Heart left ventricle (tissue), 13 donors: ENCODE data around the gene PALM.

Experiments used
- POLR2A ChIP-seq, 2 donors: fragments of 450-650 bp; IDR thresholded peaks; one replicate each; pipeline ENCODE4 v1.6.1; 2017; ENCODE audit warnings: antibody characterized with exemption in 2 of 2, mild to moderate bottlenecking in 2 of 2, moderate library complexity in 2 of 2
- TF ChIP-seq, protein P1 (sequence below), 12 donors: fragments of 200-600 bp; sonication (generic) in 4 of 12; IDR thresholded peaks; one replicate each; pipeline versions ENCODE4 v1.5.0 to v1.8.0; 2018 to 2022; ENCODE audit warnings: antibody characterized with exemption in 12 of 12, mild to moderate bottlenecking in 5 of 12
- donor health status: ischemic (EF 13 %, LVEDD 7.1; RV severe dilation, severe dysfunction).
- donor health status: DM: no; HTN: yes; CAD: no.
- donor health status: DM: no; HTN: no; CAD: no.
- donor health status: ischemic (EF 25% LVEDD 6.9; RV normal size, moderate dysfunction).
- donor health status: ischemic (EF 25% LVEDD 5.7; RV mildly dilated, moderate dysfunction).
- donor health status: ischemic (EF 35%, LVEDD 5.7; RV mildly dilated, moderate dysfunction).
- donor health status: nonischemic (EF 11% LVEDD 7.7; RV severe dilation, severe dysfunction).
- donor health status: DM: yes; HTN: yes; CAD: no.
- donor health status: PGD.
- donor health status: ischemic (EF 29% LVEDD 5.4; RV normal size, mild dysfunction).
- donor health status: nonischemic (EF 23%, LVEDD 6.1; RV moderate dilation, normal function).

DNA sequence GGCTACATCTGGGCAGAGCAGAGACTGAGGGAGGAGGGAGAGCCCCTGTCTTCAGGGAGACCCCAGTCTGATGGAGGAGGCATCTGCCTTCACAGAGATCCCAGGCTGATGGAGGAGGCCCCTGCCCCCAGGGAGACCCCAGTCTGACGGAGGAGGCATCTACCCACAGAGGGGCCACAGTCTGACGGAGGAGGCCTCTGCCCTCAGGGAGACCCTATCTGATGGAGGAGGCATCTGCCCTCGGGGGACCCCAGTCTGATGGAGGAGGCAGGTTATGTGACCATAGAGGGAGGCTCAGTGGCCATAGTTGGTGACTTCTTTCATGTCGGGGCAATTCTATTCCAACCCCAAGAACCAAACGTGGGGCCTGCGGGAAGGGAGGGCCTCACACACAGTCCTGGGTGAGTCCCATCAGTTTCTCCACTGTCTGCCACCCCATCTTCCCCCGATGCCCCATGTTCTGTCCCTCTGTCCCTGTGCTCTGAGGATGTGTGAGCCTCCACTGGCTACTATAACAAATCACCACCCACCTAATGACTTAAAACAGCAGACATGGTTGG lies 56.5 kb downstream of the PALM start:
- TF ChIP-seq POLR2A (IDR thresholded peaks at IDR 0.05), result no peak
- TF ChIP-seq, protein P1, sequence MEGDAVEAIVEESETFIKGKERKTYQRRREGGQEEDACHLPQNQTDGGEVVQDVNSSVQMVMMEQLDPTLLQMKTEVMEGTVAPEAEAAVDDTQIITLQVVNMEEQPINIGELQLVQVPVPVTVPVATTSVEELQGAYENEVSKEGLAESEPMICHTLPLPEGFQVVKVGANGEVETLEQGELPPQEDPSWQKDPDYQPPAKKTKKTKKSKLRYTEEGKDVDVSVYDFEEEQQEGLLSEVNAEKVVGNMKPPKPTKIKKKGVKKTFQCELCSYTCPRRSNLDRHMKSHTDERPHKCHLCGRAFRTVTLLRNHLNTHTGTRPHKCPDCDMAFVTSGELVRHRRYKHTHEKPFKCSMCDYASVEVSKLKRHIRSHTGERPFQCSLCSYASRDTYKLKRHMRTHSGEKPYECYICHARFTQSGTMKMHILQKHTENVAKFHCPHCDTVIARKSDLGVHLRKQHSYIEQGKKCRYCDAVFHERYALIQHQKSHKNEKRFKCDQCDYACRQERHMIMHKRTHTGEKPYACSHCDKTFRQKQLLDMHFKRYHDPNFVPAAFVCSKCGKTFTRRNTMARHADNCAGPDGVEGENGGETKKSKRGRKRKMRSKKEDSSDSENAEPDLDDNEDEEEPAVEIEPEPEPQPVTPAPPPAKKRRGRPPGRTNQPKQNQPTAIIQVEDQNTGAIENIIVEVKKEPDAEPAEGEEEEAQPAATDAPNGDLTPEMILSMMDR (IDR thresholded peaks at IDR 0.05), result no peak
